Activated T-helper 1 cell treated with anti-CD3 and anti-CD28 coated beads, Interleukin-2, amount 50 U/mL, for 16 hours (primary cell): Measurements from ENCODE around the gene PKD1L1.
"Not testable (repeated sequence)": the region's sequence is repeated elsewhere in the genome, so short reads cannot be mapped to it uniquely, and the experiment has no call there.

Experiments
- DNase-seq, 2 donors: peaks; one replicate each; pipeline ENCODE4 v3.0.0-alpha.2; 2020; ENCODE audit warnings: low read depth in 1 of 2, low spot score in 1 of 2

The PKD1L1 gene

GRCh38 chr7:47771990-47772360 is 176.3 kb downstream of the PKD1L1 start:
- DNase-seq: no peak

- DNase-seq: no peak
Measured at GRCh38 chr7:47771336-47771989, 176.8 kb downstream of the PKD1L1 start.

GRCh38 chr7:47766126-47766525 is 182.1 kb downstream of the PKD1L1 start:
- DNase-seq: no peak

GRCh38 chr7:47765373-47765979 is 182.8 kb downstream of the PKD1L1 start:
- DNase-seq: no peak

GRCh38 chr7:47764746-47765145 is 183.5 kb downstream of the PKD1L1 start:
- no peak for DNase-seq

- no peak for DNase-seq
Measured at GRCh38 chr7:47763063-47763974, 184.9 kb downstream of the PKD1L1 start.

GRCh38 chr7:47762746-47763062 is 185.6 kb downstream of the PKD1L1 start:
- DNase-seq: no peak

GRCh38 chr7:47762207-47762606 is 186.1 kb downstream of the PKD1L1 start:
- no peak for DNase-seq

- no peak for DNase-seq
Measured at GRCh38 chr7:47759056-47759706, 189.1 kb downstream of the PKD1L1 start.

- no peak for DNase-seq
Measured at GRCh38 chr7:47758546-47758945, 189.7 kb downstream of the PKD1L1 start.

GRCh38 chr7:47757921-47758411 is 190.3 kb downstream of the PKD1L1 start:
- no peak for DNase-seq

GRCh38 chr7:47756636-47757035 is 191.6 kb downstream of the PKD1L1 start:
- DNase-seq: no peak

GRCh38 chr7:47755248-47755647 is 193.0 kb downstream of the PKD1L1 start:
- no peak for DNase-seq

GRCh38 chr7:47751724-47752123 is 196.5 kb downstream of the PKD1L1 start:
- DNase-seq: not testable (repeated sequence)

GRCh38 chr7:47751043-47751442 is 197.2 kb downstream of the PKD1L1 start:
- DNase-seq: no peak

- no peak for DNase-seq
Measured at GRCh38 chr7:47748041-47748440, 200.2 kb downstream of the PKD1L1 start.

GRCh38 chr7:47747160-47747559 is 201.1 kb downstream of the PKD1L1 start:
- DNase-seq: no peak

GRCh38 chr7:47746468-47746867 is 201.8 kb downstream of the PKD1L1 start:
- DNase-seq: no peak

- no peak for DNase-seq
Measured at GRCh38 chr7:47744883-47745282, 203.4 kb downstream of the PKD1L1 start.

GRCh38 chr7:47743965-47744591 is 204.2 kb downstream of the PKD1L1 start:
- DNase-seq: no peak

GRCh38 chr7:47741984-47742383 is 206.3 kb downstream of the PKD1L1 start:
- no peak for DNase-seq
